Mucosa of gallbladder (tissue), 1 donor: ENCODE data around the gene TRAPPC3. TPM values are rescaled to one million over a fixed set of nuclear protein-coding genes. Genes with fewer than 3 reads are reported as not detected.
A peak's percentile ranks its signal among the peaks of the same experiment; 100 is the strongest.

Experiments used
- DNase-seq: peaks from one replicate; pipeline ENCODE4 v3.0.0-alpha.2; 2020; ENCODE audit warnings: low spot score
- total RNA-seq: library from RNA; stranded (reverse); gene quantifications from one replicate; pipeline ENCODE4 v1.2.1, GENCODE V29; 2021
- donor health status: DM: no; HTN: no; CAD: no.

Gene TRAPPC3
- total RNA-seq, 1 donor from 2014 or later, result 57.7 TPM

- no peak for DNase-seq
These were observed 5.0 kb upstream of the TRAPPC3 start for GRCh38 chr1:36154335-36154734.

DNA sequence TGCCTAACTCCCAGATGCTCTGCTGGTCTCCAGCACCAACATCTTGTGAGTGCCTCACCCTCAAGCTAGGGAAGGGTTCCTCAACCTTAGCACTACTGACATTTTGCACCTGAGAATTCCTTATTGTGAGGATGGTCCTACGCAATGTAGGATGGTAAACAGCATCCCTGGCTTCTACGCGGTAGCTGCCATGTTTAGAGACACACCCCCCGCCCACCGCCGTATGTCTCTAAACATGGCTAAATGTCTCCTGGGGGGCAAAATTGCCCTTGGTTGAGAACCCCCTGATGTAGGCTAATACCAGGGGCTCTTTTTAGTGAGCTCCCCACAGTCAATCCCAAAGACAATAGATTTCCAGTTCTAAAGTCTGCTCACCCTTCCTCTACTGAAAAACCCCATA lies 4.2 kb upstream of the TRAPPC3 start:
- DNase-seq, result no peak

DNA sequence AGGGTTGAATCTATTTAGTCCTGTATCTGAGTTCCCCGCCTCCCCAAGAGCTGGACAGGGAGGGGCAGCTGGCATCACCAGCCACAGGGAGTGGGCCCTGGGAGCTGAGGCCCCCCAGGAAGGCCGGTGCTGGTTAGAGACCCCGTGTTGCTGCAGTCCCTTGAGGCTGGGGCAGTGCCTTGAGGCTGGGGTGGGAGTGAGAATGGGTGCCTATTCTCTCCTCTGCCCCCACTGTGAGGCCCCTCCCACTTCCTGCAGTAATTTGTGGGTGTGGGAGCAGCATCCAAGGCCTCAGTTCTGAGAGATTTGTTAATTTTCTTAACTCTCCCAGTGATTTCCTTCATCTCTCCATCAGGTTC lies 2.5 kb upstream of the TRAPPC3 start:
- no peak for DNase-seq

GRCh38 chr1:36151134-36151844 lies 2.0 kb upstream of the TRAPPC3 start:
- no peak for DNase-seq

DNA sequence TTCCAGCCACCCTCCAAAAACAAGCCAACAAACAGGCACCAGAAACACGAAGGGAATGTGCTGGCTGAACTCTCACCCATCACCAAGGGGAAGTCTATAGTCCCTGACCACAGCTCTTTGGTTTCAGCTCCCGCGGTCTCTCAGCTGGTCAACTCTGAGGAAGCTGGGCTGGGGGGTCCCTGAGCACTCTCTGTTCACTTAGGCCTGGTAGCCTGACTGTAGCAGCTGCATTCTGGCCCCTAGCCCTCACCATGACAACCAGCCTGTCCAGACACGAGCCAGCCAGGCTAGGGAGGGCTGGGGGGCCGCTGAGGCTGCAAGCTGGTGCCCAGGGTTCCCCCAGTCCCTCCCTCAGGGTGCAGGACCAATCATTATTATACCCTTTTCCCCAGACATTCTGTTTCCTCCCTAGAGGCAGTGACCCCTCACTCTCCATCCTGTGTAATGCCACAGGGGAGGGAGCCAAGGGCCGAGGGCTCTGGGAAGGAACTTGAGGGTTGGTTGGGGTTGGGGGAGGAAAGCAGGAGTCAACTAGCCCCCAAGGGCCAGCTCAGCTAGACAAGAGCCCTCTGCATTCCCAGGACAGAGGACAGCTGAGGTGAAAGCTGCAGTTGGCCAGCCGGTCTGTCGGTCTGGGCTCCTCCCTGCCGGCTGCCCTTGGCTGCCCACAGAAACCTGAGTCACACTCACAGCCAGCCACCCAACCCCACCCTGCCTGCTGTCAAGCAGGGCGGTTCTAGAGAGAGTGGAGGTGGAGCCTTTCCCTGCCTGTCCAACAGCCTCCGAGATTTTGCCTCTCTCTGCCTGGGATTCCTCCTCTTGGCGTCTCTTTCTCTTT lies 1.2 kb upstream of the TRAPPC3 start:
- peak; percentile 93 for DNase-seq

DNA sequence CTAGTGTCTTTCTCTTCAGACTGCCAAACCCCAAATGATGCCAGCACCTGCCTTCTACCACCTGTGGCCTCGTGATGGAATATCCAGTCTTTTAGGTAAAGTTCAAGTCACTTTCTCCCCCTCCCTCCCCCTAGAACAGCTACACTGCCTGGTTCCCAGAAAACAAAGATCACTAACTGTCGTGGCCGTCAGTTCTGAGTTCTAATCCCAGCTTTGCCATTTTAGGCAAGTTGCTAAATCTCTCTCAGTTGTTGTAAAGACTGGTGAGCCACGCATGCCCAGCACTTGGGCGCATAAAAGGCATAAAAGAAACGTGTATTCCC lies 648 bp upstream of the TRAPPC3 start:
- DNase-seq, result no peak

DNA sequence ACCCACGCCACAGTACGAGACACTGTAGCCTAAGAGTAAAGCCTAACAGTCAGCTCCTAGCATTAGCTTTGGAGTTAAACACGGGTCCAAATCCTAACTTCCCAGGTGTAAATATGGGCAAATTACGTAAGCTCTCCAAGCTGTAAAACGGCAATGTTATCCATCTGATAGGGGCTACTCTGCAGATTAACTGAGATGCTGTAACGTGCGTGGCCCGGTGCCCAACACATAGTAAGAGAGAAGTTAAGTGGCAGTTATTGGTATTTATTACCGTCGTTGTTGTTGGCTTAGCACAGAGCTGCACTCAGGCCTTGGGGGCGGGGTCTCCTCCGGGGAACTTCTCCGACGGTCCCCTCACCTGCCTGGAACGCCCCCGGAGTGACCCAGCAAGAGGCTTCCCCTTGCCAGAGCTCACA lies 457 bp downstream of the TRAPPC3 start:
- DNase-seq, result no peak

GRCh38 chr1:36144413-36144812 lies 4.9 kb downstream of the TRAPPC3 start:
- no peak for DNase-seq

GRCh38 chr1:36143424-36143823 lies 5.9 kb downstream of the TRAPPC3 start:
- no peak for DNase-seq

GRCh38 chr1:36142121-36142520 lies 7.2 kb downstream of the TRAPPC3 start:
- DNase-seq, result no peak

- DNase-seq, result no peak
These were observed 9.8 kb downstream of the TRAPPC3 start for GRCh38 chr1:36139521-36139920.

- no peak for DNase-seq
These were observed 11.5 kb downstream of the TRAPPC3 start for GRCh38 chr1:36137776-36138175.

DNA sequence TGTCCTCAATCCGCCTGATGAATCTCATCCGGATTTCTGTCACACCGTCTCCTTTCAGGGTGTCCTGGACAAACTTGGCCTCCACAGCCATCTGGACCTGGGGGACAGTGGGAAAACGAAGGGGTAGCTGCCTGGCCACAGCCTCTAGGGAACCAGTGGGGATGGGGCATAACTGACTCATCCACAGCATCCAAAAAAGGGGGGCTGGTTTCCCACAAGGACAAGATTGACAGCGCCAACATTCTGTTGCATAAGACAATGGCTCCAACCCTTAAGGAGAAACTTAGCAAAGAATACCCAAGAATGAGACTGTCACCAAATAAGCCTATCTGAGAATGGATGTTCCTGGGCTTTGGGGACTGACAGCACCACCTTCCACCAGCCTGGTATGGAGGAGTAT lies 12.1 kb downstream of the TRAPPC3 start:
- DNase-seq, result no peak

GRCh38 chr1:36136535-36136934 lies 12.8 kb downstream of the TRAPPC3 start:
- DNase-seq, result no peak

GRCh38 chr1:36135796-36136195 lies 13.5 kb downstream of the TRAPPC3 start:
- DNase-seq, result no peak

GRCh38 chr1:36135330-36135667 lies 14.0 kb downstream of the TRAPPC3 start:
- DNase-seq, result no peak

GRCh38 chr1:36134505-36135329 lies 14.6 kb downstream of the TRAPPC3 start:
- peak; percentile 41 for DNase-seq

- DNase-seq, result no peak
These were observed 15.3 kb downstream of the TRAPPC3 start for GRCh38 chr1:36134031-36134430.

DNA sequence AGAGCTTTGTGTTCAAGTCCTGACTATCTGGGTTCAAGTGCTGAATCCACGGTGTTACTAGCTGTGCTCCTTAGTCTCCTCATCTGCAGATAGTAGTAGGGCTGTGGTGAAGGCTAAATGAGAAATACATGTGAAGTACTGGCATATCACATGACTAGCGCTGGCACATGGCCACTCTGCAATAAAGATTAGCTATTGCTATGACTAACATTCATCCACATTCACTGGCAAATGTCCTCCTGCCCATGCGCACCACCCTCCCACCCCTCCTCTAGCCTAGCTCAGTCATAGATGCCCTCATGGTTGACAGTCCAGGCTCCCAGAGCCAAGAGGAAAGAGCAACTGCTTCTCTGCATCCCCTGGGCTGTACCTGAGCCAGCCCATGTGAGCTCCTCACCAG lies 15.8 kb downstream of the TRAPPC3 start:
- peak; percentile 84 for DNase-seq

GRCh38 chr1:36132029-36132428 lies 17.3 kb downstream of the TRAPPC3 start:
- no peak for DNase-seq

- no peak for DNase-seq
These were observed 20.4 kb downstream of the TRAPPC3 start for GRCh38 chr1:36128905-36129206.

GRCh38 chr1:36128126-36128904 lies 21.0 kb downstream of the TRAPPC3 start:
- no peak for DNase-seq
